ENCODE measurements around the gene FBXL20. TPM values are rescaled to one million over a fixed set of nuclear protein-coding genes. Genes with fewer than 3 reads are reported as not detected.

Gene FBXL20
- total and polyA plus RNA-seq, 2 of the 8 experiments (the other 6 are each of a cell fraction or from before 2014, with no cell fraction given) = 5.5 to 11.0 TPM

DNA sequence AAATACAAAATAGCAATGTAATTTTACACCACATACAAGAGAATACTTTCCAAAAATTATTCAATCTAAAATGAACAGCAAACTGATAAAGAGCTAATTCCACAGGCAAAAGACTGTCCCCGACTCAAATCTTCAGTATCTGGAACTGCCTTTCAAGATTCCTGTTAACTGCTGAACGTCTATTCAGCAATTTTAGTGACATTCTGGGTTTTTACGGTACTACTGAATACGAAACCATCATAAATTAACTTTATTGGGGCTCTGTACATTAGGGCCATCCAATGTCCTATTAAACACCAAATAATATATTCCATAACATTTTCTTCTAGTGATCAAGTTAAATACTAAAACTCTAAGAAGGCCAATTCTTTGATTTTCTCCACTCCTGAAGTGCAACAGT lies 1.6 kb downstream of the FBXL20 start:
- peaks cover 3% of the 10 kb centered on the region; the same call in 1 of the 2 replicates for H3K79me1 ChIP-seq (ENCODE audit: low read depth, low read length)
- no peak overlapping the region for H2BK12ac ChIP-seq (ENCODE audit: low read depth, low read length)
- H2BK15ac ChIP-seq (ENCODE audit: low read length) = no peak overlapping the region
- no peak overlapping the region for H2BK120ac ChIP-seq (replicated peaks; ENCODE audit: low read depth, low read length)
- H4K20me1 ChIP-seq (replicated peaks in 1 of 2; ENCODE audit: control insufficient read depth in 1 of 2, insufficient read depth in 2 of 2, low read length in 2 of 2) = peaks cover 2 to 4% of the 10 kb centered on the region in 2 experiments
- H3K14ac ChIP-seq (ENCODE audit: insufficient read length) = no peak overlapping the region
- H3K79me2 ChIP-seq (ENCODE audit: control insufficient read depth in 1 of 2, insufficient read depth in 2 of 2, low read length in 2 of 2) = peaks cover 0 to 35% of the 10 kb centered on the region in 2 experiments; a peak in 3 of 4 replicates
- H3K4ac ChIP-seq (replicated peaks; ENCODE audit: insufficient read length, low read depth, low read length) = no peak overlapping the region
- no peak for DNase-seq (ENCODE audit: low read depth in 1 of 2, low spot score in 2 of 2)
- H4K8ac ChIP-seq (ENCODE audit: extremely low read depth, insufficient read depth, low read length) = no peak overlapping the region
- H3K4me2 ChIP-seq (ENCODE audit: insufficient read depth in 1 of 2, low read depth in 2 of 2, low read length in 2 of 2) = peak overlapping the region in 1 of 2 experiments; percentile 96; a peak in 1 of 4 replicates
- H4K91ac ChIP-seq (replicated peaks; ENCODE audit: insufficient read length, low read length) = no peak overlapping the region
- no peak overlapping the region for H2BK20ac ChIP-seq (ENCODE audit: low read length)
- H3K4me3 ChIP-seq (ENCODE audit: extremely low read depth in 1 of 4, insufficient read depth in 2 of 4, low read depth in 3 of 4, low read length in 4 of 4) = peak overlapping the region in 1 of 4 experiments; percentile 81; a peak in 2 of 8 replicates
- H3K36me3 ChIP-seq (ENCODE audit: control insufficient read depth in 2 of 4, insufficient read depth in 4 of 4, low read length in 3 of 4) = no peaks in the 10 kb centered on the region
- CTCF ChIA-PET (ENCODE audit: partially characterized antibody) = no interaction called here
- TF ChIP-seq NRF1 (IDR thresholded peaks at IDR 0.05; ENCODE audit: low read depth, low read length) (no peak), SP4 (IDR thresholded peaks at IDR 0.05; ENCODE audit: low read length) (no peak), BRCA1 (IDR thresholded peaks at IDR 0.05; ENCODE audit: low read depth, low read length) (no peak), POLR2A (IDR thresholded peaks at IDR 0.05; ENCODE audit: control extremely low read depth in 1 of 2, low read depth in 2 of 2, low read length in 2 of 2) (no peak), RBBP5 (IDR thresholded peaks at IDR 0.05; ENCODE audit: borderline replicate concordance, low read depth, low read length) (no peak), HDAC2 (IDR thresholded peaks at IDR 0.05; ENCODE audit: borderline replicate concordance in 1 of 2, low read depth in 2 of 2, low read length in 2 of 2) (no peak), SP2 (IDR thresholded peaks at IDR 0.05; ENCODE audit: low read length) (no peak), CTBP2 (IDR thresholded peaks at IDR 0.05; ENCODE audit: borderline replicate concordance, insufficient read depth, insufficient read length, low read length) (no peak), USF2 (IDR thresholded peaks at IDR 0.05; ENCODE audit: low read length) (no peak)
- TF ChIP-seq, protein P1, sequence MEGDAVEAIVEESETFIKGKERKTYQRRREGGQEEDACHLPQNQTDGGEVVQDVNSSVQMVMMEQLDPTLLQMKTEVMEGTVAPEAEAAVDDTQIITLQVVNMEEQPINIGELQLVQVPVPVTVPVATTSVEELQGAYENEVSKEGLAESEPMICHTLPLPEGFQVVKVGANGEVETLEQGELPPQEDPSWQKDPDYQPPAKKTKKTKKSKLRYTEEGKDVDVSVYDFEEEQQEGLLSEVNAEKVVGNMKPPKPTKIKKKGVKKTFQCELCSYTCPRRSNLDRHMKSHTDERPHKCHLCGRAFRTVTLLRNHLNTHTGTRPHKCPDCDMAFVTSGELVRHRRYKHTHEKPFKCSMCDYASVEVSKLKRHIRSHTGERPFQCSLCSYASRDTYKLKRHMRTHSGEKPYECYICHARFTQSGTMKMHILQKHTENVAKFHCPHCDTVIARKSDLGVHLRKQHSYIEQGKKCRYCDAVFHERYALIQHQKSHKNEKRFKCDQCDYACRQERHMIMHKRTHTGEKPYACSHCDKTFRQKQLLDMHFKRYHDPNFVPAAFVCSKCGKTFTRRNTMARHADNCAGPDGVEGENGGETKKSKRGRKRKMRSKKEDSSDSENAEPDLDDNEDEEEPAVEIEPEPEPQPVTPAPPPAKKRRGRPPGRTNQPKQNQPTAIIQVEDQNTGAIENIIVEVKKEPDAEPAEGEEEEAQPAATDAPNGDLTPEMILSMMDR (IDR thresholded peaks at IDR 0.05; ENCODE audit: control extremely low read depth in 1 of 3, insufficient read depth in 1 of 3, low read depth in 1 of 3, low read length in 3 of 3) = no peak
- H2AK5ac ChIP-seq (ENCODE audit: low read depth, low read length) = no peak overlapping the region
- FAIRE-seq = no peak
- no peak overlapping the region for H3K56ac ChIP-seq (replicated peaks; ENCODE audit: insufficient read length, low read depth, low read length)
- POLR2A ChIA-PET (ENCODE audit: partially characterized antibody) = interaction anchor here (1.2 to 3.6 kb wide), 2 partner anchors 9 to 62 kb away, joined by 3 to 20 read pairs; partner anchors contain the start of gene CDK12
- no peak overlapping the region for H4K5ac ChIP-seq (ENCODE audit: insufficient read length, low read depth, low read length)
- H3K27ac ChIP-seq (ENCODE audit: low read depth, low read length) = no peak overlapping the region
- H3K23me2 ChIP-seq (ENCODE audit: low read depth, low read length) = peaks cover 8% of the 10 kb centered on the region; the same call in 1 of the 2 replicates
- H3K9ac ChIP-seq (replicated peaks in 1 of 4; ENCODE audit: extremely low read depth in 1 of 4, low read depth in 3 of 4, low read length in 3 of 4) = no peak overlapping the region
- H3K4me1 ChIP-seq (replicated peaks in 1 of 4; ENCODE audit: control insufficient read depth in 3 of 4, insufficient read depth in 4 of 4, low read length in 3 of 4) = no peaks in the 10 kb centered on the region
- no peaks in the 10 kb centered on the region for H3K27me3 ChIP-seq (replicated peaks in 1 of 4; ENCODE audit: control insufficient read depth in 3 of 4, extremely low read depth in 1 of 4, insufficient read depth in 3 of 4, low read length in 3 of 4)
- H2AFZ ChIP-seq (ENCODE audit: low read length) = no peak overlapping the region
- H3K23ac ChIP-seq (ENCODE audit: insufficient read length) = no peak overlapping the region
- H3K18ac ChIP-seq (ENCODE audit: extremely low read depth, low read length) = no peak overlapping the region
- H2BK5ac ChIP-seq (ENCODE audit: low read depth, low read length) = no peak overlapping the region
- whole genome bisulfite sequencing, 2 experiments (ENCODE audit: extremely low coverage in 1 of 2, insufficient coverage in 1 of 2, insufficient read length in 1 of 2, insufficient replicate concordance in 2 of 2, low coverage in 1 of 2, low lambda C conversion rate in 2 of 2, missing lambda C conversion rate in 1 of 2) = 78% methylated on average over 4 of the region's 4 CpGs; no CpG with 5 or more reads in 1 of the 2 experiments
- no peaks in the 10 kb centered on the region for H3K9me3 ChIP-seq (ENCODE audit: insufficient read depth in 2 of 2, low read depth in 1 of 2, low read length in 1 of 2)

All from H1 (cell line).